HepG2 (cell line): ENCODE measurements around the gene OST4. TPM values are rescaled to one million over a fixed set of nuclear protein-coding genes. Genes with fewer than 3 reads are reported as not detected.

Experiments used
- CENPBD1 ChIP-seq: sonication (generic); formaldehyde crosslinking; IDR thresholded peaks from 2 replicates; pipeline ENCODE4 v1.8.0; 2022; ENCODE audit warnings: missing genetic modification reagents, low read depth, mild to moderate bottlenecking, borderline replicate concordance
- DNMT3B ChIP-seq: conservative IDR thresholded peaks from 2 replicates; pipeline ENCODE4 v1.6.1; 2016; ENCODE audit warnings: missing biosample characterization, control low read depth
- DR1 ChIP-seq: sonication (generic); formaldehyde crosslinking; IDR thresholded peaks from 2 replicates; pipeline ENCODE4 v1.8.0; 2021; ENCODE audit warnings: mild to moderate bottlenecking, missing genetic modification reagents, inconsistent platforms
- E2F1 ChIP-seq: sonication (generic); formaldehyde crosslinking; IDR thresholded peaks from 2 replicates; pipeline ENCODE4 v1.5.0; 2020; ENCODE audit warnings: missing genetic modification reagents
- ESRRA ChIP-seq: sonication (generic); formaldehyde crosslinking; IDR thresholded peaks from 2 replicates; pipeline ENCODE4 v1.5.1; 2020; ENCODE audit warnings: mild to moderate bottlenecking, low read depth, missing genetic modification reagents
- HNF4G ChIP-seq, 2 experiments: sonication (generic) in 1 of 2; formaldehyde crosslinking in 1 of 2; IDR thresholded peaks; 2 replicates each; pipeline versions ENCODE4 v1.4.0 to v1.6.1; 2011 to 2020; ENCODE audit warnings: borderline replicate concordance in 2 of 2, low read depth in 2 of 2, mild to moderate bottlenecking in 2 of 2, low read length in 1 of 2, missing genetic modification reagents in 1 of 2, moderate library complexity in 1 of 2
- MAFF ChIP-seq: IDR thresholded peaks from 2 replicates; pipeline ENCODE4 v1.6.1; 2011; ENCODE audit warnings: low read depth, low read length, improper control_type of control experiment
- MEIS2 ChIP-seq: sonication (generic); formaldehyde crosslinking; IDR thresholded peaks from 2 replicates; pipeline ENCODE4 v1.9.0; 2021; ENCODE audit warnings: mild to moderate bottlenecking, missing genetic modification reagents
- MTERF4 ChIP-seq: sonication (generic); formaldehyde crosslinking; IDR thresholded peaks from 2 replicates; pipeline ENCODE4 v1.8.0; 2023; ENCODE audit warnings: mild to moderate bottlenecking, missing genetic modification reagents
- MTF1 ChIP-seq: sonication (generic); formaldehyde crosslinking; IDR thresholded peaks from 2 replicates; pipeline ENCODE4 v1.5.0; 2020; ENCODE audit warnings: missing genetic modification reagents
- NFATC3 ChIP-seq: sonication (generic); formaldehyde crosslinking; IDR thresholded peaks from 2 replicates; pipeline ENCODE4 v1.5.1; 2020; ENCODE audit warnings: mild to moderate bottlenecking, missing genetic modification reagents
- NFE2L1 ChIP-seq: sonication (generic); formaldehyde crosslinking; IDR thresholded peaks from 2 replicates; pipeline ENCODE4 v1.4.0; 2020; ENCODE audit warnings: missing genetic modification reagents, mild to moderate bottlenecking, borderline replicate concordance
- POLR2G ChIP-seq: fragments of 200-400 bp; formaldehyde crosslinking; IDR thresholded peaks from 2 replicates; pipeline ENCODE4 v1.6.1; 2018; ENCODE audit warnings: mild to moderate bottlenecking, low read depth, low read length, moderate library complexity
- RELA ChIP-seq: sonication (generic); formaldehyde crosslinking; IDR thresholded peaks from 2 replicates; pipeline ENCODE4 v1.4.0; 2020; ENCODE audit warnings: missing genetic modification reagents
- RXRA ChIP-seq: sonication (generic); formaldehyde crosslinking; IDR thresholded peaks from 2 replicates; pipeline ENCODE4 v1.5.1; 2020; ENCODE audit warnings: missing genetic modification reagents
- ZBTB20 ChIP-seq: sonication (generic); formaldehyde crosslinking; IDR thresholded peaks from 2 replicates; pipeline ENCODE4 v1.8.1; 2023; ENCODE audit warnings: missing genetic modification reagents, low read depth, mild to moderate bottlenecking, borderline replicate concordance
- ZNF180 ChIP-seq: sonication (generic); formaldehyde crosslinking; IDR thresholded peaks from 2 replicates; pipeline ENCODE4 v1.4.0; 2020; ENCODE audit warnings: low read depth, missing genetic modification reagents, borderline replicate concordance
- ZNF253 ChIP-seq: sonication (generic); formaldehyde crosslinking; IDR thresholded peaks from 2 replicates; pipeline ENCODE4 v1.8.0; 2022; ENCODE audit warnings: mild to moderate bottlenecking, missing genetic modification reagents, borderline replicate concordance
- ZNF30 ChIP-seq: sonication (generic); formaldehyde crosslinking; IDR thresholded peaks from 2 replicates; pipeline ENCODE4 v1.5.0; 2020; ENCODE audit warnings: mild to moderate bottlenecking, missing genetic modification reagents
- ZNF343 ChIP-seq: sonication (generic); formaldehyde crosslinking; IDR thresholded peaks from 2 replicates; pipeline ENCODE4 v1.4.0; 2020; ENCODE audit warnings: mild to moderate bottlenecking, missing genetic modification reagents
- ZNF552 ChIP-seq: sonication (generic); formaldehyde crosslinking; IDR thresholded peaks from 2 replicates; pipeline ENCODE4 v1.9.0; 2022; ENCODE audit warnings: missing genetic modification reagents, mild to moderate bottlenecking, borderline replicate concordance
- ZNF577 ChIP-seq: sonication (generic); formaldehyde crosslinking; IDR thresholded peaks from 2 replicates; pipeline ENCODE4 v1.4.0; 2020; ENCODE audit warnings: mild to moderate bottlenecking, low read depth, missing genetic modification reagents, borderline replicate concordance
- ZNF660 ChIP-seq: sonication (generic); formaldehyde crosslinking; IDR thresholded peaks from 2 replicates; pipeline ENCODE4 v1.5.1; 2020; ENCODE audit warnings: mild to moderate bottlenecking, low read depth, missing genetic modification reagents, borderline replicate concordance
- ZNF670 ChIP-seq: sonication (generic); formaldehyde crosslinking; IDR thresholded peaks from 2 replicates; pipeline ENCODE4 v1.8.0; 2022; ENCODE audit warnings: mild to moderate bottlenecking, missing genetic modification reagents, borderline replicate concordance
- polyA plus RNA-seq, 8 experiments: library from polyadenylated mRNA; depleted of rRNA in 3 of 8; stranded (reverse) in 7 of 8; unstranded in 1 of 8; fragments of >200 nt; fragmentation: Illumina TruSeq in 4 of 8; extraction: Trizol in 4 of 8; gene quantifications; 2 replicates each; pipeline versions ENCODE4 v1.2.1 to v1.2.3, GENCODE V29; 2011 to 2016; ENCODE audit warnings: low read depth in 4 of 8, missing spikeins in 1 of 8, mixed read lengths in 1 of 8; ENCODE audit not compliant: insufficient read depth in 1 of 8
- total RNA-seq, 5 experiments: library from RNA; depleted of rRNA; stranded (reverse); fragments of >200 nt; fragmentation: Illumina TruSeq; extraction: Trizol; gene quantifications; 2 replicates each; pipeline ENCODE4 v1.2.3, GENCODE V29; 2016; ENCODE audit warnings: low read depth in 1 of 5
- TF ChIP-seq, protein P1 (sequence below): sonication (generic); formaldehyde crosslinking; IDR thresholded peaks from 2 replicates; pipeline ENCODE4 v1.4.0; 2020; ENCODE audit warnings: missing genetic modification reagents, borderline replicate concordance

Gene OST4
- total and polyA plus RNA-seq, 2 of the 13 experiments (the other 11 are each of a cell fraction or from before 2014, with no cell fraction given), result 498 to 584 TPM

- TF ChIP-seq, protein P1, sequence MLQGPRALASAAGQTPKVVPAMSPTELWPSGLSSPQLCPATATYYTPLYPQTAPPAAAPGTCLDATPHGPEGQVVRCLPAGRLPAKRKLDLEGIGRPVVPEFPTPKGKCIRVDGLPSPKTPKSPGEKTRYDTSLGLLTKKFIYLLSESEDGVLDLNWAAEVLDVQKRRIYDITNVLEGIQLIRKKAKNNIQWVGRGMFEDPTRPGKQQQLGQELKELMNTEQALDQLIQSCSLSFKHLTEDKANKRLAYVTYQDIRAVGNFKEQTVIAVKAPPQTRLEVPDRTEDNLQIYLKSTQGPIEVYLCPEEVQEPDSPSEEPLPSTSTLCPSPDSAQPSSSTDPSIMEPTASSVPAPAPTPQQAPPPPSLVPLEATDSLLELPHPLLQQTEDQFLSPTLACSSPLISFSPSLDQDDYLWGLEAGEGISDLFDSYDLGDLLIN (CRISPR knock-in tag), result peak; percentile 56; the same call in 1 of the 2 replicates
- TF ChIP-seq ZNF343 (CRISPR knock-in tag) (no peak), HNF4G (IDR thresholded peaks at IDR 0.05; ENCODE audit: borderline replicate concordance, low read depth, low read length) (peak; percentile 63; the same call in 1 of the 2 replicates), HNF4G (CRISPR knock-in tag; IDR thresholded peaks at IDR 0.05; ENCODE audit: borderline replicate concordance, low read depth) (peak; percentile 83), ZNF30 (CRISPR knock-in tag) (no peak), ESRRA (CRISPR knock-in tag) (peak; percentile 97), RXRA (CRISPR knock-in tag) (peak; percentile 93), MEIS2 (peak; percentile 93), POLR2G (peak; percentile 68; the same call in 1 of the 2 replicates), DR1 (CRISPR knock-in tag) (peak; percentile 31; the same call in 1 of the 2 replicates), CENPBD1 (CRISPR knock-in tag) (no peak; the same call in 1 of the 2 replicates), DNMT3B (CRISPR knock-in tag) (0 out of 2 replicates have a peak, but pooled peaks have one; percentile 24), E2F1 (0 out of 2 replicates have a peak, but pooled peaks have one; percentile 17), ZBTB20 (CRISPR knock-in tag) (peak; percentile 86; the same call in 1 of the 2 replicates), NFATC3 (CRISPR knock-in tag) (peak; percentile 97), ZNF670 (CRISPR knock-in tag) (peak; percentile 69; the same call in 1 of the 2 replicates), MTF1 (CRISPR knock-in tag) (peak; percentile 34; the same call in 1 of the 2 replicates), MTERF4 (peak; percentile 96; the same call in 1 of the 2 replicates), RELA (CRISPR knock-in tag) (no peak), ZNF180 (CRISPR knock-in tag) (no peak), ZNF552 (CRISPR knock-in tag) (peak; percentile 38; the same call in 1 of the 2 replicates), ZNF660 (no peak), NFE2L1 (CRISPR knock-in tag) (no peak), MAFF (0 out of 2 replicates have a peak, but pooled peaks have one; percentile 24), ZNF577 (CRISPR knock-in tag) (no peak), ZNF253 (CRISPR knock-in tag) (0 out of 2 replicates have a peak, but pooled peaks have one; percentile 50)
Observed at GRCh38 chr2:27095745-27096651, 24.5 kb upstream of the OST4 start (continued).
